GM12878 (cell line): Measurements from ENCODE around the gene PPARA. TPM values are rescaled to one million over a fixed set of nuclear protein-coding genes. Genes with fewer than 3 reads are reported as not detected.

ENCODE experiments used
- ATAC-seq: fragments of 200-7000 bp; cut with Tn5 transposase; 3 replicates; pipeline ENCODE4 v1.9.1; 2020; ENCODE audit warnings: mild to moderate bottlenecking, moderate library complexity
- BruUV-seq: library from RNA; stranded (reverse); fragments of 400-500 nt; replicated peaks from 2 replicates; lab custom pipeline; 2021; lab: Mats Ljungman, UMichigan
- CTCF ChIA-PET: fragments of 300-600 bp; sonication (Branson Sonifier 250); formaldehyde crosslinking; extraction: SDS; loops from one replicate; lab custom pipeline; 2021; ENCODE audit warnings: inconsistent platforms; lab: Yijun Ruan, JAX
- POLR2A ChIA-PET: fragments of 350-600 bp; formaldehyde crosslinking; extraction: SDS; loops from one replicate; lab custom pipeline; 2021; ENCODE audit warnings: inconsistent platforms; lab: Charles Lee
- RAD21 ChIA-PET: fragments of 300-600 bp; sonication (Branson Sonifier 250); formaldehyde crosslinking; loops from one replicate; lab custom pipeline; 2023; ENCODE audit warnings: antibody characterized with exemption; ENCODE audit not compliant: unreplicated experiment; lab: Charles Lee
- SMC1A ChIA-PET: fragments of 300-600 bp; sonication (Branson Sonifier 250); formaldehyde crosslinking; loops from one replicate; lab custom pipeline; 2023; ENCODE audit not compliant: unreplicated experiment, uncharacterized antibody; lab: Charles Lee
- DNase-seq: peaks from one replicate; pipeline ENCODE4 v3.0.0-alpha.2; 2011; ENCODE audit warnings: low read depth, low spot score
- FAIRE-seq: peaks from 3 replicates; lab custom pipeline; 2011; peaks lifted over from hg19 to GRCh38; lab: Jason Lieb, UNC
- H2AFZ ChIP-seq: 2 replicates; pipeline ENCODE4 v1.6.0; 2011; ENCODE audit warnings: low read depth, low read length, control low read depth; ENCODE audit not compliant: control insufficient read depth
- H3K27ac ChIP-seq: 2 replicates; pipeline ENCODE4 v1.5.1; 2011; ENCODE audit warnings: control low read depth; ENCODE audit not compliant: control insufficient read depth, insufficient read depth
- H3K27me3 ChIP-seq, 2 experiments: replicated peaks in 1 of 2; 2 replicates each; pipeline versions ENCODE4 v1.6.0 to v1.6.1; 2011; ENCODE audit warnings: low read length in 1 of 2; ENCODE audit not compliant: control insufficient read depth in 2 of 2, insufficient read depth in 2 of 2
- H3K36me3 ChIP-seq, 2 experiments: 2 replicates each; pipeline ENCODE4 v1.5.1; 2011; ENCODE audit warnings: low read length in 1 of 2; ENCODE audit not compliant: control insufficient read depth in 2 of 2, insufficient read depth in 2 of 2
- H3K4me1 ChIP-seq: 2 replicates; pipeline ENCODE4 v1.6.1; 2011; ENCODE audit warnings: mild to moderate bottlenecking, low read length, moderate library complexity, mixed read lengths; ENCODE audit not compliant: control insufficient read depth, insufficient read depth
- H3K4me2 ChIP-seq: 2 replicates; pipeline ENCODE4 v1.6.0; 2011; ENCODE audit warnings: control low read depth; ENCODE audit not compliant: control insufficient read depth, insufficient read depth
- H3K4me3 ChIP-seq: fragments of 200-600 bp; sonication (generic); 2 replicates; pipeline ENCODE4 v1.5.1; 2016
- H3K79me2 ChIP-seq: 2 replicates; pipeline ENCODE4 v1.6.0; 2011; ENCODE audit warnings: low read length; ENCODE audit not compliant: control insufficient read depth, insufficient read depth
- H3K9ac ChIP-seq: 2 replicates; pipeline ENCODE4 v1.8.0; 2011; ENCODE audit warnings: low read length, control low read depth, mixed read lengths; ENCODE audit not compliant: control insufficient read depth, insufficient read depth
- H3K9me3 ChIP-seq: replicated peaks from 3 replicates; pipeline ENCODE4 v1.5.1; 2011; ENCODE audit warnings: mild to moderate bottlenecking, low read length; ENCODE audit not compliant: control insufficient read depth, insufficient read depth
- H4K20me1 ChIP-seq: 2 replicates; pipeline ENCODE4 v1.6.0; 2011; ENCODE audit not compliant: control insufficient read depth, insufficient read depth
- KAT2A ChIP-seq: conservative IDR thresholded peaks from 2 replicates; pipeline ENCODE4 v1.6.1; 2011; ENCODE audit warnings: low read depth, low read length; ENCODE audit not compliant: control insufficient read depth
- KDM1A ChIP-seq: fragments of 200-600 bp; sonication (generic); IDR thresholded peaks from 2 replicates; pipeline ENCODE4 v1.6.1; 2016; ENCODE audit warnings: borderline replicate concordance
- LARP7 ChIP-seq: fragments of 450-650 bp; IDR thresholded peaks from 2 replicates; pipeline ENCODE4 v1.6.1; 2017; ENCODE audit warnings: mild to moderate bottlenecking
- MEF2A ChIP-seq: IDR thresholded peaks from 2 replicates; pipeline ENCODE4 v1.6.1; 2011; ENCODE audit warnings: low read depth, mild to moderate bottlenecking, low read length, moderate library complexity; ENCODE audit not compliant: insufficient read depth
- MEF2B ChIP-seq: fragments of 450-650 bp; IDR thresholded peaks from 2 replicates; pipeline ENCODE4 v1.6.1; 2018; ENCODE audit warnings: mild to moderate bottlenecking, moderate library complexity; ENCODE audit not compliant: partially characterized antibody, poor library complexity, severe bottlenecking
- NFIC ChIP-seq: IDR thresholded peaks from 2 replicates; pipeline ENCODE4 v1.6.1; 2012; ENCODE audit warnings: low read depth, mild to moderate bottlenecking, inconsistent platforms, low read length, moderate library complexity
- NFYA ChIP-seq: IDR thresholded peaks from 2 replicates; pipeline ENCODE4 v1.6.1; 2011; ENCODE audit warnings: low read depth, mild to moderate bottlenecking, low read length, improper control_type of control experiment, borderline replicate concordance
- NR2C1 ChIP-seq: fragments of 450-650 bp; IDR thresholded peaks from 2 replicates; pipeline ENCODE4 v1.6.1; 2017; ENCODE audit warnings: antibody characterized with exemption, mild to moderate bottlenecking, moderate library complexity
- ZBED1 ChIP-seq: IDR thresholded peaks from 2 replicates; pipeline ENCODE4 v1.6.1; 2016; ENCODE audit warnings: borderline replicate concordance
- ZNF217 ChIP-seq: fragments of 450-650 bp; IDR thresholded peaks from 2 replicates; pipeline ENCODE4 v1.6.1; 2017; ENCODE audit warnings: antibody characterized with exemption, mild to moderate bottlenecking
- ZSCAN29 ChIP-seq: fragments of 450-650 bp; IDR thresholded peaks from 2 replicates; pipeline ENCODE4 v1.6.1; 2017; ENCODE audit warnings: mild to moderate bottlenecking, moderate library complexity
- ZZZ3 ChIP-seq: IDR thresholded peaks from 2 replicates; pipeline ENCODE4 v1.6.1; 2011; ENCODE audit warnings: low read depth; ENCODE audit not compliant: control insufficient read depth, insufficient read length
- WGBS: methylation state at CpG from one replicate; pipeline ENCODE4 v1.1.6; 2016; ENCODE audit warnings: low lambda C conversion rate; ENCODE audit not compliant: insufficient replicate concordance, insufficient coverage; ENCODE audit errors: missing lambda C conversion rate; 5-methylcytosine and 5-hydroxymethylcytosine counted together
- in situ Hi-C: fragments of 300-500 bp; cut with MboI; formaldehyde crosslinking; loops from 9 replicates; pipeline ENCODE4 v1.14.3; 2018; ENCODE audit warnings: mixed read lengths
- intact Hi-C: fragments of 100-400 bp; cut with micrococcal nuclease; formaldehyde crosslinking; loops from one replicate; pipeline ENCODE4 v1.14.2; 2022; ENCODE audit not compliant: unreplicated experiment
- polyA plus RNA-seq, 11 experiments: library from polyadenylated mRNA; depleted of rRNA in 4 of 11; unstranded in 6 of 11; stranded (reverse) in 5 of 11; fragments of >200 nt; fragmentation: Nextera tagmentation in 4 of 11; fragmentation: Illumina TruSeq in 1 of 11; extraction: Ambion mirVana in 4 of 11; extraction: Trizol in 1 of 11; gene quantifications; 1 replicate in 1 of 11; 2 replicates in 10 of 11; pipeline versions ENCODE4 v1.2.1 to v1.2.3, GENCODE V29; 2011 to 2016; ENCODE audit warnings: inconsistent platforms in 2 of 11, missing spikeins in 2 of 11, low read depth in 1 of 11
- total RNA-seq, 4 experiments: library from RNA; depleted of rRNA in 3 of 4; stranded (reverse); fragments of >200 nt in 3 of 4; fragmentation: Illumina TruSeq in 1 of 4; extraction: Trizol in 1 of 4; gene quantifications; 2 replicates each; pipeline versions ENCODE4 v1.2.1 to v1.2.3, GENCODE V29; 2013 to 2021
- TF ChIP-seq, protein P1 (sequence below): IDR thresholded peaks from 2 replicates; pipeline ENCODE4 v1.6.1; 2011; ENCODE audit warnings: borderline replicate concordance, low read depth, mild to moderate bottlenecking, moderate library complexity, mixed read lengths, low read length; ENCODE audit not compliant: insufficient read depth; ENCODE audit errors: extremely low read length
- TF ChIP-seq, protein P2 (sequence below): IDR thresholded peaks from 2 replicates; pipeline ENCODE4 v1.6.1; 2011; ENCODE audit warnings: low read depth, mild to moderate bottlenecking, low read length, moderate library complexity, borderline replicate concordance; ENCODE audit errors: extremely low read depth
- TF ChIP-seq, protein P3 (sequence below): fragments of 450-650 bp; formaldehyde crosslinking; IDR thresholded peaks from 2 replicates; pipeline ENCODE4 v1.4.0; 2022; ENCODE audit warnings: mild to moderate bottlenecking, moderate library complexity
- TF ChIP-seq, protein P4 (sequence below): fragments of 450-650 bp; IDR thresholded peaks from 2 replicates; pipeline ENCODE4 v1.6.1; 2017; ENCODE audit warnings: mild to moderate bottlenecking, moderate library complexity

Gene PPARA
- total and polyA plus RNA-seq, 10 of the 15 experiments (the other 5 are each of a cell fraction or from before 2014, with no cell fraction given) = 0.72 to 10.4 (median 4.6) TPM

DNA sequence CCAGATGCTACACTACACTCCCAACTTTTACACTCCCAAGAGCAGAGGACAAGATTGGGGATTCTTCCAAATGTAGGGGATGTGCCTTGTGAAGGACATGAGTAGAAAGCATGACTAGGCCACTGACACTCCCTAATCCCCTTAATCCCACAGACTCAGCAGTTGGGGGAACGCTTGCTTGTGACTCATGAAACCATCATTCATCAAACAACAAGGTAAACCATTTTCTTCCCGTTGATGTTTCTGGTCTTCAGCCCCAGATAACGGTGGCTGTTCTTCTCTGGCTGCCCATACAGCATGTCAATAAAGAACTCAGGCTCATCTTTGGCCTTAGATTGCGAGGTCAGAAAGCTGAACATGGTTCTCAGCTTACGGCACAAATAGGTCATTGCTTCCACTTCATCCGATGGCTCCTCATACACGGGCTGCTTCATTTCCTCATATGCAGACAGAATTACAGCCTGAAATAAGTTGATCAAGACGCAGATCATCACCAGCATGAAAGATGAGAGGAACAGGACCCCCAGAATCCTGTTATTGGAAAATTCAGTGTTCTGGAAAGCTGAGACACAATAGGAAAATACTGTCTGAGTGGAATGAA, 106.1 kb downstream of the PPARA start:
- 54% methylated on average over 8 of the region's 8 CpGs for WGBS
- no peak for DNase-seq
- H3K4me2 ChIP-seq = no peak overlapping the region
- intact Hi-C loops = no loop called here
- H3K27me3 ChIP-seq = peaks cover 0 to 2% of the 10 kb centered on the region in 2 experiments; a peak in 2 of 4 replicates
- no peaks in the 10 kb centered on the region for H4K20me1 ChIP-seq
- H3K36me3 ChIP-seq = no peaks in the 10 kb centered on the region
- ATAC-seq = no peak
- no peak overlapping the region for H2AFZ ChIP-seq
- RAD21 ChIA-PET = no interaction called here
- BruUV-seq = no TSS peak
- H3K4me1 ChIP-seq = no peaks in the 10 kb centered on the region
- in situ Hi-C loops = no loop called here
- SMC1A ChIA-PET = no interaction called here
- no peak overlapping the region for H3K27ac ChIP-seq
- H3K79me2 ChIP-seq = no peaks in the 10 kb centered on the region
- H3K9ac ChIP-seq = no peak overlapping the region
- no peaks in the 10 kb centered on the region; the same call in 2 of the 3 replicates for H3K9me3 ChIP-seq
- no peak for FAIRE-seq
- H3K4me3 ChIP-seq = no peak overlapping the region
- POLR2A ChIA-PET = no interaction called here
- CTCF ChIA-PET = no interaction called here
- TF ChIP-seq ZBED1 = no peak
- no peak for TF ChIP-seq MEF2B
- no peak for TF ChIP-seq ZNF217
- TF ChIP-seq KDM1A = no peak
- TF ChIP-seq LARP7 = no peak
- TF ChIP-seq, protein P1, sequence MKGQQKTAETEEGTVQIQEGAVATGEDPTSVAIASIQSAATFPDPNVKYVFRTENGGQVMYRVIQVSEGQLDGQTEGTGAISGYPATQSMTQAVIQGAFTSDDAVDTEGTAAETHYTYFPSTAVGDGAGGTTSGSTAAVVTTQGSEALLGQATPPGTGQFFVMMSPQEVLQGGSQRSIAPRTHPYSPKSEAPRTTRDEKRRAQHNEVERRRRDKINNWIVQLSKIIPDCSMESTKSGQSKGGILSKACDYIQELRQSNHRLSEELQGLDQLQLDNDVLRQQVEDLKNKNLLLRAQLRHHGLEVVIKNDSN = no peak
- TF ChIP-seq KAT2A = no peak
- no peak for TF ChIP-seq MEF2A
- no peak for TF ChIP-seq NFIC
- TF ChIP-seq, protein P2, sequence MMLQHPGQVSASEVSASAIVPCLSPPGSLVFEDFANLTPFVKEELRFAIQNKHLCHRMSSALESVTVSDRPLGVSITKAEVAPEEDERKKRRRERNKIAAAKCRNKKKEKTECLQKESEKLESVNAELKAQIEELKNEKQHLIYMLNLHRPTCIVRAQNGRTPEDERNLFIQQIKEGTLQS = no peak
- TF ChIP-seq ZZZ3 = no peak
- TF ChIP-seq, protein P3, sequence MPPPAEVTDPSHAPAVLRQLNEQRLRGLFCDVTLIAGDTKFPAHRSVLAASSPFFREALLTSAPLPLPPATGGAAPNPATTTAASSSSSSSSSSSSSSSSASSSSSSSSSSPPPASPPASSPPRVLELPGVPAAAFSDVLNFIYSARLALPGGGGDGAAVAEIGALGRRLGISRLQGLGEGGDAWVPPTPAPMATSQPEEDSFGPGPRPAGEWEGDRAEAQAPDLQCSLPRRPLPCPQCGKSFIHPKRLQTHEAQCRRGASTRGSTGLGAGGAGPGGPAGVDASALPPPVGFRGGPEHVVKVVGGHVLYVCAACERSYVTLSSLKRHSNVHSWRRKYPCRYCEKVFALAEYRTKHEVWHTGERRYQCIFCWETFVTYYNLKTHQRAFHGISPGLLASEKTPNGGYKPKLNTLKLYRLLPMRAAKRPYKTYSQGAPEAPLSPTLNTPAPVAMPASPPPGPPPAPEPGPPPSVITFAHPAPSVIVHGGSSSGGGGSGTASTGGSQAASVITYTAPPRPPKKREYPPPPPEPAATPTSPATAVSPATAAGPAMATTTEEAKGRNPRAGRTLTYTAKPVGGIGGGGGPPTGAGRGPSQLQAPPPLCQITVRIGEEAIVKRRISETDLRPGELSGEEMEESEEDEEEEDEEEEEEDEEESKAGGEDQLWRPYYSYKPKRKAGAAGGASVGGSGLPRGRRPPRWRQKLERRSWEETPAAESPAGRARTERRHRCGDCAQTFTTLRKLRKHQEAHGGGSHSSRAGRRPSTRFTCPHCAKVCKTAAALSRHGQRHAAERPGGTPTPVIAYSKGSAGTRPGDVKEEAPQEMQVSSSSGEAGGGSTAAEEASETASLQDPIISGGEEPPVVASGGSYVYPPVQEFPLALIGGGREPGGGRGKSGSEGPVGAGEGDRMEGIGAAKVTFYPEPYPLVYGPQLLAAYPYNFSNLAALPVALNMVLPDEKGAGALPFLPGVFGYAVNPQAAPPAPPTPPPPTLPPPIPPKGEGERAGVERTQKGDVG = no peak
- TF ChIP-seq NR2C1 = no peak
- TF ChIP-seq, protein P4, sequence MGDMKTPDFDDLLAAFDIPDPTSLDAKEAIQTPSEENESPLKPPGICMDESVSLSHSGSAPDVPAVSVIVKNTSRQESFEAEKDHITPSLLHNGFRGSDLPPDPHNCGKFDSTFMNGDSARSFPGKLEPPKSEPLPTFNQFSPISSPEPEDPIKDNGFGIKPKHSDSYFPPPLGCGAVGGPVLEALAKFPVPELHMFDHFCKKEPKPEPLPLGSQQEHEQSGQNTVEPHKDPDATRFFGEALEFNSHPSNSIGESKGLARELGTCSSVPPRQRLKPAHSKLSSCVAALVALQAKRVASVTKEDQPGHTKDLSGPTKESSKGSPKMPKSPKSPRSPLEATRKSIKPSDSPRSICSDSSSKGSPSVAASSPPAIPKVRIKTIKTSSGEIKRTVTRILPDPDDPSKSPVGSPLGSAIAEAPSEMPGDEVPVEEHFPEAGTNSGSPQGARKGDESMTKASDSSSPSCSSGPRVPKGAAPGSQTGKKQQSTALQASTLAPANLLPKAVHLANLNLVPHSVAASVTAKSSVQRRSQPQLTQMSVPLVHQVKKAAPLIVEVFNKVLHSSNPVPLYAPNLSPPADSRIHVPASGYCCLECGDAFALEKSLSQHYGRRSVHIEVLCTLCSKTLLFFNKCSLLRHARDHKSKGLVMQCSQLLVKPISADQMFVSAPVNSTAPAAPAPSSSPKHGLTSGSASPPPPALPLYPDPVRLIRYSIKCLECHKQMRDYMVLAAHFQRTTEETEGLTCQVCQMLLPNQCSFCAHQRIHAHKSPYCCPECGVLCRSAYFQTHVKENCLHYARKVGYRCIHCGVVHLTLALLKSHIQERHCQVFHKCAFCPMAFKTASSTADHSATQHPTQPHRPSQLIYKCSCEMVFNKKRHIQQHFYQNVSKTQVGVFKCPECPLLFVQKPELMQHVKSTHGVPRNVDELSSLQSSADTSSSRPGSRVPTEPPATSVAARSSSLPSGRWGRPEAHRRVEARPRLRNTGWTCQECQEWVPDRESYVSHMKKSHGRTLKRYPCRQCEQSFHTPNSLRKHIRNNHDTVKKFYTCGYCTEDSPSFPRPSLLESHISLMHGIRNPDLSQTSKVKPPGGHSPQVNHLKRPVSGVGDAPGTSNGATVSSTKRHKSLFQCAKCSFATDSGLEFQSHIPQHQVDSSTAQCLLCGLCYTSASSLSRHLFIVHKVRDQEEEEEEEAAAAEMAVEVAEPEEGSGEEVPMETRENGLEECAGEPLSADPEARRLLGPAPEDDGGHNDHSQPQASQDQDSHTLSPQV = no peak
- TF ChIP-seq NFYA = no peak
- TF ChIP-seq ZSCAN29 = no peak
